Adrenal gland (tissue), 5 donors: ENCODE measurements around the gene SCLY.

Experiments used
- POLR2A ChIP-seq, 2 donors: fragments of 450-650 bp; IDR thresholded peaks; one replicate each; pipeline ENCODE4 v1.6.1; 2017; ENCODE audit warnings: antibody characterized with exemption in 2 of 2, mild to moderate bottlenecking in 2 of 2, moderate library complexity in 1 of 2
- TF ChIP-seq, protein P1 (sequence below), 6 experiments: fragments of 450-650 bp in 4 of 6; fragments of 200-600 bp in 2 of 6; sonication (generic) in 1 of 6; IDR thresholded peaks; 1 replicate in 5 of 6; 2 replicates in 1 of 6; pipeline versions ENCODE4 v1.5.1 to v1.8.0; 2016 to 2021; ENCODE audit warnings: antibody characterized with exemption in 6 of 6, mild to moderate bottlenecking in 2 of 6, moderate library complexity in 1 of 6
- donor health status: DM: no; HTN: no; CAD: no.

DNA sequence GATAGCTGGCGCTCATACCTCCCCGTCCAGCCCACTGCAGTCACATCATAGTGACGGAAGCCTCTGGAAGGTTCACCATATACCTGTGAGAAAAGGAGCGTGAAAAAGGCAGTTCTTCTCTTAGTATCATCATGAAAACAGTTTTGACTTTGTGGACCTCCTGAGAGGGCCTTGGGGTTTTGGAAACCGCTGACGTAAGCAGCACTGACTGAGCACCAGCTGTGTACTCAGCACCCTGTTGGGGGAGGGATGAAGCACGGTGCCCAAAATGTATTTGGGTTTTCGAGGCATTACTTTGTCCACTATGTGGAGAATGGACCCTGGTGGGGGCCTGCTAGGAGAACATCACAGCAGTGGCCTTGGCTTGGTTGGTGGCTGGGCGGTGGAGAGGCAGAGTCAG, 5.4 kb downstream of the SCLY start:
- TF ChIP-seq POLR2A (IDR thresholded peaks at IDR 0.05), result no peak
- TF ChIP-seq, protein P1, sequence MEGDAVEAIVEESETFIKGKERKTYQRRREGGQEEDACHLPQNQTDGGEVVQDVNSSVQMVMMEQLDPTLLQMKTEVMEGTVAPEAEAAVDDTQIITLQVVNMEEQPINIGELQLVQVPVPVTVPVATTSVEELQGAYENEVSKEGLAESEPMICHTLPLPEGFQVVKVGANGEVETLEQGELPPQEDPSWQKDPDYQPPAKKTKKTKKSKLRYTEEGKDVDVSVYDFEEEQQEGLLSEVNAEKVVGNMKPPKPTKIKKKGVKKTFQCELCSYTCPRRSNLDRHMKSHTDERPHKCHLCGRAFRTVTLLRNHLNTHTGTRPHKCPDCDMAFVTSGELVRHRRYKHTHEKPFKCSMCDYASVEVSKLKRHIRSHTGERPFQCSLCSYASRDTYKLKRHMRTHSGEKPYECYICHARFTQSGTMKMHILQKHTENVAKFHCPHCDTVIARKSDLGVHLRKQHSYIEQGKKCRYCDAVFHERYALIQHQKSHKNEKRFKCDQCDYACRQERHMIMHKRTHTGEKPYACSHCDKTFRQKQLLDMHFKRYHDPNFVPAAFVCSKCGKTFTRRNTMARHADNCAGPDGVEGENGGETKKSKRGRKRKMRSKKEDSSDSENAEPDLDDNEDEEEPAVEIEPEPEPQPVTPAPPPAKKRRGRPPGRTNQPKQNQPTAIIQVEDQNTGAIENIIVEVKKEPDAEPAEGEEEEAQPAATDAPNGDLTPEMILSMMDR (IDR thresholded peaks at IDR 0.05), result no peak
